Stimulated activated CD8-positive, alpha-beta memory T cell treated with anti-CD3 and anti-CD28 coated beads, Interleukin-15, amount 100 ng/mL, for 4 hours (primary cell): Measurements from ENCODE around the gene SRPK3.
A peak's percentile ranks its signal among the peaks of the same experiment; 100 is the strongest.

Experiments used
- DNase-seq, 2 donors: peaks; one replicate each; pipeline ENCODE4 v3.0.0-alpha.2; 2020; ENCODE audit warnings: low read depth in 2 of 2

Gene SRPK3

DNA sequence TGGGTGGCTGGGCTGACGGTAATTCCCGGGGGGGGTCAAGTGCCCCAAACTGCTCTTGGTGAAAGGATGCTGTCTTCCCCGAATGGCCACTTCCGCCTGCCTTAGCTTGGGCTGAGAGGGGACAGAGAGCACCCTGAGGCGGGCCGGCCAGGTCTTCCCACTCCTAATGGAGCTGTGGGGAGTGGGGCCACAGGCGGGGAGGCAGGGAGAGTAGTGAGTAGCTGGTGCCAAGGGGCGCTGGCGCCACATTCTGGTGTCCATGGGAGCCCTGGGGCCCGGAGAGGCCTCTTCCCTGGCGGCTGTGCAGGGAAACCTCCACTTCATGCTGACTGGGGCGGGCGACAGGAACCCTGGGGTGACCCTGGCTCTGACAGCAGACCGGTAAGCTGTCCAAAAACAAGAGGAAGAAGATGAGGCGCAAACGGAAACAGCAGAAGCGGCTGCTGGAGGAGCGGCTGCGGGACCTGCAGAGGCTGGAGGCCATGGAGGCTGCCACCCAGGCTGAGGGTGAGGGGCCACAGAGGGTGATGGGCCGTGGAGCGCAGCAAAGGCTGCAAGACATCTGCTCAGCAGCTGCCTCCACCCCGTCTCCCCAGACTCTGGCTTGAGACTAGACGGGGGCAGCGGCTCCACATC lies 2.7 kb downstream of the SRPK3 start:
- no peak for DNase-seq

DNA sequence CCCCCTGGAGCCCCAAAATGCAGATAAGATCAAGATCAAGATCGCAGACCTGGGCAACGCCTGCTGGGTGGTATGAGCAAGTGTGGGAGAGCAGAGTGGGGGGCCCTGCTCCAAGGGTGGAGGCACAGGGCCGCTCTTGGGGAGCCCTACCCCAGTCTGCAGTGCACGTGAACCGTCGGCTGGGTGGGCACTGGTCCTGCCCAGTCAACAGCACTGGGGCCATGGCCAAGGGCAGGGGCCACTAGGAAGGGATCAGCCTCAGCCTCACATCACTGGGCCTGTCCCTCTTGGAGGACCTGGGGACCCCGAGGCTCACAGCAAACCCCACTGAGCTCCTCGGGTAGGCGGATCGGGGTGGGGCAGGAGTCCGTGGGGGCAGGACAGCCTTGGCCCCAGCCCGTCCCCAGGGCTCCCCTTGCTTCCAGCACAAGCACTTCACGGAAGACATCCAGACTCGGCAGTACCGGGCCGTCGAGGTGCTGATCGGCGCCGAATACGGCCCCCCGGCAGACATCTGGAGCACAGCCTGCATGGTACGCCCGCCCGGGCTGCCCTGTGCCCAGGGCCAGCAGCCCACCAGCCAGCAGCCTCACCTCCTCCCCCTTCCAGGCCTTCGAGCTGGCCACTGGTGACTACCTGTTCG lies 3.6 kb downstream of the SRPK3 start:
- no peak for DNase-seq

GRCh38 chrX:153786669-153787068 lies 5.8 kb downstream of the SRPK3 start:
- no peak for DNase-seq

DNA sequence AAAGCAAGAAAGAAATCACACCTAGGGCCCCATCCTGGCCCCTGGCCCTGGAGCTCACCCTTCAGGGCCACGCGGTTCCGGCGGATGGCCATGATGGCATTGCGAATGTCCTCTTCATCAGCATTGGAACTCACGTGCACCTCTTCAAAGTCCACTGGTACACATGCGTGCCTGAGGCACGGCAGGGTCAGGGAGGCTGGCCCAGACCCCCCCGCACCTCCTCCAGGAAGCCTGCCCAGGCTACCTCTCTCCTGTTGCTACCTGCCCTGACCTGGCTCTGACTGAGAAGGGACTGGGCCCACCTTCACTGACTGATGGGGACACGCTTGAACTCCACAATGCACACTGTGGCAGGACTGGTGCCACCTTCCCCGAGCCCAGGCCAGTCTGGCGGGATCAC lies 8.8 kb downstream of the SRPK3 start:
- no peak for DNase-seq

DNA sequence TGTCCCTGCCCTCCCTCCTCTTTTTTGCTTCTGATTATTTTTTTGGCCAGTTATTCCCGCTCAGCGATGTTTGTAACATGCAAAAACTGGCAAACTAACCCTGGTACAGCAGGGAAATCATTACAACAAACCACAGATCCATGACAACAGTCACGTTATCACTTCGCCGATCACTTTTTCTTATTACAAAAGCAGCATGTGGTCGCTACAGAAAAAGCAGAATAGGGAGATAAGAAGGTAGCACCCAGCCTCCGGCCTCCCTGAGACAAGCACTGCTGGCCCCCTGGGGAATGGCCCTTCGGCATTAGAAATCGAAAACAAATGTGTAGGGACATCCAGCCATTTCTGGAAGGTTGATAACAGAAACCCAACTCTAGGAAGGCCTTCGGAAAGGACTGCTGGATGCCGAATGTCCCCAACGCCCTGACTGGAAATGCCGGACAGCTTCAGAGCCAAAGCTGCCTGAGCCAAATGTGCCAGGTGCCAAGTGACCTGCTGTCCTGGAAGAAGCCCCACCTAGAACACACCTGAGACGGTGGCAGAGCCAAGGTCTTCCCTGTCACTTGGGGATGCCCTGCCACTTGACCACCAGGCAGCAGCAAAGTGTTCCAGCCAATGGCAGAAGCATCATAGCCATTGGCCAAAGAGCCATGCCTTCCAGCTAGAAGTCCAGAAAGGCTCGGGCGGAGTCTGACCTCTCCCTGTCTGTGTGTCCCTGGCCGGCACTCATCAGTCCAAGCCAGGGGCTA lies 10.4 kb downstream of the SRPK3 start:
- DNase-seq = no peak

DNA sequence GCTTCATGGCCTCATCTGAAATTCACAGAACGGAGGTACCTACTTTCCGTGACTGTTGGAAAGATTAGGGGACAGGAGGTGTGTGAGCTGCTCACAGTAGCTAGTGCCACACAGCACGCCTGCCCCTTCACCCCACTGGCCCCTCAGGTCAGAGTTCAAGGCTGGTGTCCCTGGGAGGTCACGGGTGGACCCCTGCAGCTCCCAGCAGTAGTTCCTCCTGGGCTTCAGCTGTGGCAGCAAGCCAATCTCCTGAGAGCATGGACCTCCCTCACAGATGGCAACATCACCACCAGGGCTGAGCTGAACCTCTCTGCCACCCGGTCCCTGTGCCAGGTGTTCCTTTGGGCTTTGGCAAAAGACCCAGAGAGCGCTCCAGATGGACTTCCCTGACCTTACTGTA lies 11.5 kb downstream of the SRPK3 start:
- no peak for DNase-seq

GRCh38 chrX:153793291-153793690 lies 12.4 kb downstream of the SRPK3 start:
- no peak for DNase-seq

GRCh38 chrX:153794018-153794896 lies 13.4 kb downstream of the SRPK3 start, which contains the start of the genes IDH3G and SSR4:
TSS of gene IDH3G (minus strand) at chrX:153794375. CDS start at chrX:153794326, 49 bp downstream.
TSS of gene SSR4 (plus strand) at chrX:153794668. CDS start at chrX:153794688, 20 bp downstream.
- peak; percentile 83 to 85 for DNase-seq

DNA sequence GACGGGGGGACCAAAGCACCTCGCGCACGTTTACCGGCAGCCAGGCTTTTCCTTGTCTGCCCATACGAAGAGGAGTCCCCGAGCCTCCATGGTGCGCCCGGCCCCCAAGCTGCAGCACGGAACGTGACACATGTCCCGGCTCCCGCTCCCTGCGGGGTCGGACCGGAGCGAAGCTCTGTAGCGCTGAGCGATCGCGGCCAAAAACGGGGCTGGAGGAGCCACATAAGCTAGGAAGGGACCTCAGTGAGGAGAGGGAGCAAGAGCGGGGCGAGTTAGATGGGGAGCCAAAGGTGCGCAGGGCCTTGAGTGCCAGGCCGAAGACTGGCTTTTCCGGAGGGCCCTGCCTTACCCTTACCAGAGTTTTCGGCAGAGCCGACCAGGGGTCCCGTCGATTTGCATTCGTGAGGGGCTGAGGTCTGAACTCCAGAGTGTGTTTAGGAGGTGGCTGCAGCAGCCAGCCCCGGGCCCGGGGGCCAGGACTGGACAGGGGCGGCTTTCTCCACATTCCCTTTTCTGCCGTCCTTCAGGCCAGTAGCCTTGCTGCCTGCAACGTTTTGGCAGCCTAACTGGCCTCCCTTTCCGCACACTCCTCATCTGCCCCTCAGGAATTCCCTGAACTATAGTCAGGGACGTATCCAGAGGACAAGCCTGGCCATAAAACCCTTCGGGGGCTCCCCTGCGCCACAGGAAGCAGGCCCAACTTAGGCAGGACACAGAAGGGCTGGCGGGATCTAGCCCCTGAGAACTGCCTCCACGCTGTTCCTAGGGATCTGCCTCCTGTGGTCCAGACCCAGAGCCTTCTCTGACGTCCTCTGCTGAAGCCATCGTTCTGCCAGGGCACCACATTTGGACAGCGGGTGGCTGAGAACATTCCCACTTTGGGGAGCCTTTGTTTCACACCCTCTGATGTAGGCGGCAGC lies 14.3 kb downstream of the SRPK3 start:
- peak in 1 of 2 donors; percentile 0 for DNase-seq

DNA sequence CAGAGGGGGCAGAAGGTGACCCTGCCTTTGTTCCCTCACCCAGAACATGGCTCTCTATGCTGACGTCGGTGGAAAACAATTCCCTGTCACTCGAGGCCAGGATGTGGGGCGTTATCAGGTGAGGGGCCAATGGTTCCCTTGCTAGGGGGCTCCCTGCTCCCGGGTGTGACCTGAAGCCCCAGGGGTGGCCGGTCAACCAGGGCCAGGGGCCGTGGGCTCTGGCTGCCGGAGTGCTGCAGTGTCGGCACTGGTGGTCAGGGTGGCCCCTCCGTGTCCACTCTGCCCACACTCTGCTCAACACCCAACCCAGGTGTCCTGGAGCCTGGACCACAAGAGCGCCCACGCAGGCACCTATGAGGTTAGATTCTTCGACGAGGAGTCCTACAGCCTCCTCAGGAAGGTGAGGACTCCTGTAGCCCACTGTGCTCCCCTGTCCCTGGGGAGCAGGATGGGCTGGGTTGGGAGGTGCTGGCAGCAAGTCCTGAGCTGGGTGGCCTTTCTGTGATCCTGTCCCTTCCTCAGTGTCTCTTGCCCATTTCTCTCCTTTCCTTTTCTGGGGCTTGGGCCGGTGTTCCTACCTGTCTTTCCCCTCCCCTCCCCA lies 16.7 kb downstream of the SRPK3 start:
- no peak for DNase-seq

GRCh38 chrX:153799326-153799725 lies 18.5 kb downstream of the SRPK3 start:
- no peak for DNase-seq

GRCh38 chrX:153800177-153800722 lies 19.4 kb downstream of the SRPK3 start:
- DNase-seq = no peak

DNA sequence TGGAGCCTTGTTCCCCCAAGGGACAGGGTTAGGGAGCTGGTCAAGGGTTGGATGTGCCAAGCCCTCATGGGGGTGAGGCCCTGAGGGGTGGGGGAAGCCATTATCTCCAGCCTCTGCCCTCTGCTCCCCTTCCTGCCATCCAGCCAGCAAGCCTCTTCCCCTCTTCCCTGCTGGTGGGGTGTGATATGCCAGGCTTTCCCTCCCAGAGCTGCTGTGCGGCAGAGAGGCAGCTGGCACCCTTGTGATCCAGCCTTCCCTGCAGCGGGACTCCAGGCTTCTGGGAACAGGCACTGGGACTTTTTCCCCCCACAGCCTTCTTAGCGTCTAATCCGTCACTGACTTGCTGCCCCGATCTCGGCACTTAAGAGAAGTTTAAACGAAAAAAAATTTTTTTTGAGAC lies 19.9 kb downstream of the SRPK3 start:
- DNase-seq = no peak

- no peak for DNase-seq
Observed at GRCh38 chrX:153801669-153802068, 20.8 kb downstream of the SRPK3 start.

- no peak for DNase-seq
Observed at GRCh38 chrX:153802513-153803045, 21.7 kb downstream of the SRPK3 start.

GRCh38 chrX:153803211-153804099 lies 22.6 kb downstream of the SRPK3 start:
- no peak for DNase-seq

DNA sequence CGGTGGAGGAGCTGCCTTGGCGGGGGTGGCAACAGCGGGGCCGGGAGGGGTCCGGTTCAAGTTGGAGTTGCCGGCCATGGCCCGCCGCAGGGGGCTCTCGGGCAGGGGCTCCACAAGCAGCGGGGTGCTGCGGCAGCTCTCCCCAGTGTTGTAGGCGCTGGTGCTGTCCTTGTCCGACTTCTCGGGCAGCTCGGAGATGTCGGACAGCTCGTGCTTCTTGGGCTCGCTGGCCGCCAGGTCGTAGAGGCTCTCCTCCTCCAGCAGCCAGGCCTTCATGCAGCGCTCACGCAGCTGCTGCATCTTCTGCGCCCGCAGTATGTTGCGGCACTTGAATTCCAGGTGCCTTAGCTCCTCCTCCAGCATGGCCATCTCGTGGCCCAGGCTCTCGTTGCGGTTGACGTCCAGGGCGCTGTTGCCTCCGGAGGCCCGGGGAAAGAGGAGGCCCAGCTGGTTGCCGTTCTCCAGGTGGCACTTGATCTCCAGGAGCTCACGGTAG lies 23.3 kb downstream of the SRPK3 start:
- no peak for DNase-seq

- DNase-seq = no peak
Observed at GRCh38 chrX:153804621-153805020, 23.8 kb downstream of the SRPK3 start.

DNA sequence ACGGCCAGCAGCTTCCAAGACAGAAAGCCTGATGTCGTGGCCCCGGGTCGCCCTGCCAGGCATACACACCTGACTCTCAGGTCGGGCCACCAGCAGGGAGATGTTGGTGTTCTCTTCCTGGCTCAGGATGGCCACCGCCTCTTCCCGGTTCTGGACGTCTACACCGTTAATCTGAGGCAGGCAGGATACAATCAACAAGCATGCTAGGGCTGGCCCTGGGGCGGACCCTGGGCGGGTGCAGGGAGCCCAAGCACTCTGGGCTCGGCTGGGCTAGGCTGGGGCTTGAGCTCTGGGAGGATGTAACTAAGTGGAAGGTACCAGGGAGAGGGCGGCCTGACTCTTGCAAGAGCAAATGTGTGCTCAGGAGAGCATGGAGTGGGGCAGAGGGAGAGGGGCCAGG lies 24.6 kb downstream of the SRPK3 start:
- DNase-seq = no peak
